GM19099 (cell line): ENCODE measurements around the gene ENOSF1.

Experiments used
- POLR2A ChIP-seq: IDR thresholded peaks from 3 replicates; pipeline ENCODE4 v1.6.1; 2011; ENCODE audit warnings: low read depth; ENCODE audit not compliant: insufficient read length; ENCODE audit errors: extremely low read depth

ENOSF1 gene

DNA sequence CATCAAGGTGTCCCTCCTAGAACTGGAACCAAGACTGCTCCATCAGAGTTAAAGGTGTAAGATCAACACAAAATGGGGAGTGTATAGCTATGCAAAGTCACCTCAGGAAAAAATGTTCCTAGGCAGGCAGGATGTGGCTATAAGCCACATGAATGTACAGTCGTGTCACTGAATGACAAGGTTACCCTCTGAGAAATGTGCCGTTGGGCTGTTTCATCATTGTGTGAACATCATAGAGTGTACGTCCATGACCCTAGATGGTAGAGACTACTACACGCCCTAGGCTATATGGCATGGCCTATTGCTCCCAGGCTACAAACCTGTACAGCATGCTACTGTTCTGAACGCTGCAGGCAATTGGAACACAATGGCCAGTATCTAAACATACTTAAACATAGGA lies 30.4 kb downstream of the ENOSF1 start:
- no peak for TF ChIP-seq POLR2A

DNA sequence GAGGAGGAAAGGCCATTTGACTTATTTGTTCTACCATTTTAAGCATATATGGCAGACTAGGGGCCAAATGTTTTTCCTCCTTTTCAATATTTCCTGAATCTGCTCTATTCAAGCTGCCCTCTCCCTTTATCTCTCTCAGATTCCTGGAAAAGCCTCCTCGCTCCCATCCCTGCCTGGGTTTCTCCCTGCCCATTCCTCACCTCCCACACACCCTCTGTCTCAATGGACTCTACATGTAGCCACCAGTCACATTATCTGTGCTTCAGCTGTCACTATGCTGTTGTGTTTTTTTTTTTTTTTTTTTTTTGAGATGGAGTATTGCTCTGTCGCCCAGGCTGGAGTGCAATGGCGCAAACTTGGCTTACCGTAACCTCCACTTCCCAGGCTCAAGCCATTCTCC lies 32.0 kb downstream of the ENOSF1 start:
- TF ChIP-seq POLR2A: no peak

DNA sequence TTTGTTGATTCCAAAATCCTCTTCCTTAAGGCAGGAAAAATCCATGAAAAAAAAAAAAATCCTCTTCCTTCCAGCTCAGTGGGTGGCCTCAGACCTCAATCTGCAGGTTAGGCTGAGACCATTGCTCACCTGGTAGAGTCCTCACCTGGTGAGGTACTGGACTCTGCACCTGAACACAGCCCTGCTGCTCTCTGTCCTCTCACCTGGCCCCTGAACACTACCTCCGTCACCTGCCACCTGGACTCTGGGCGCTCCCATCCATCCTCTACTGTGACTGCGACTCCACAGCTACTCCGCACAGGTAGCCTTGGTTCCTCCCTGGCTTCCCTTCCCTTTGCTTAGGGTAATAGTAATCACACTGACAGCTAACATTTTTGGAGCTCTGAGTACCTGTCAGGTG lies 32.9 kb downstream of the ENOSF1 start:
- TF ChIP-seq POLR2A: no peak

- TF ChIP-seq POLR2A: no peak
Measured at GRCh38 chr18:678482-679182, 33.8 kb downstream of the ENOSF1 start.

- TF ChIP-seq POLR2A: no peak
Measured at GRCh38 chr18:677951-678381, 34.5 kb downstream of the ENOSF1 start.

DNA sequence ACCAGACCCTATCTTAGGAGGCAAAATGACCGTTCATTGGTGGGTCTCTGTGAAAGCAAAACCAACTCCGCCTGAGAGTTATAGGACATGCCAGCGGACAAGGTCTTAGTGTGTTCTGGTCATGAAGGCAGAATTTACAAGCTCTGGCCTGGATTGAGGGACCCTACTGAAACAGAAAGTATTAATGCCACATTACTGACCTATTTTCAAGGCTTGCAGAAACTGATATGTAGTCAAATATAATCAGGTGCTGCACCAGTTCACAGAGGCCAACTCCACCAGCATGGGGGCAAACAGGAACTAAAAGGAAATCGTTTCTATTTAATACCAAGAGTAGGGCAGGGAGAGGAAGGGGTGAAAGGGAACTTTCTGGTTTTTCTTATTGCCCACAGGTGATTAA lies 35.3 kb downstream of the ENOSF1 start:
- no peak for TF ChIP-seq POLR2A

GRCh38 chr18:676736-677135 lies 35.7 kb downstream of the ENOSF1 start:
- TF ChIP-seq POLR2A: no peak

- no peak for TF ChIP-seq POLR2A
Measured at GRCh38 chr18:676069-676468, 36.4 kb downstream of the ENOSF1 start.

- no peak for TF ChIP-seq POLR2A
Measured at GRCh38 chr18:675307-675706, 37.1 kb downstream of the ENOSF1 start.

GRCh38 chr18:673769-674168 lies 38.7 kb downstream of the ENOSF1 start:
- no peak for TF ChIP-seq POLR2A

DNA sequence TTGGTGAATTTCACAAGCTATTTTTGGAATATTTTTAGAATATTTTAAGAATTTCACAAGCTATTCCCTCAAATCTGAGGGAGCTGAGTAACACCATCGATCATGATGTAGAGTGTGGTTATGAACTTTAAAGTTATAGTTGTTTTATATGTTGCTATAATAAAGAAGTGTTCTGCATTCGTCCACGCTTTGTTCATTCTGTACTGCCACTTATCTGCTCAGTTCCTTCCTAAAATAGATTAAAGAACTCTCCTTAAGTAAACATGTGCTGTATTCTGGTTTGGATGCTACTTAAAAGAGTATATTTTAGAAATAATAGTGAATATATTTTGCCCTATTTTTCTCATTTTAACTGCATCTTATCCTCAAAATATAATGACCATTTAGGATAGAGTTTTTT lies 39.1 kb downstream of the ENOSF1 start:
- TF ChIP-seq POLR2A: no peak

DNA sequence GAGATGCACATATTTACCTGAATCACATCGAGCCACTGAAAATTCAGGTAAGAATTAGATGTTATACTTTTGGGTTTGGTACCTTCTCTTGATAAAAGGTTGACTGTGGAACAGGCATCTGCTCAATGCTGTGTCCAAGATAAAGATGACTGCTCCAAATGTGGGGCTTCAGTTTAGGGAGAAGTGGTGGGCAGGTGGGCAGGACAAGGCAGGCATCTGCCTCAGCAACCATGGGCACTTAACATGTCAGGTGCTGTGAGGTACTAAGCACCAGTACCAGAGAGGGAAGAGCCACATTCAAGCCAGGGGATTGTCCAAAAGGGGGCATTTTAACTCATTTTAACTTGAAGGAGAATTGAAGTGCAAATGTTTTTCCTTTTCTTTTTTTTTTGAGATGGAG lies 41.0 kb downstream of the ENOSF1 start:
- no peak for TF ChIP-seq POLR2A

DNA sequence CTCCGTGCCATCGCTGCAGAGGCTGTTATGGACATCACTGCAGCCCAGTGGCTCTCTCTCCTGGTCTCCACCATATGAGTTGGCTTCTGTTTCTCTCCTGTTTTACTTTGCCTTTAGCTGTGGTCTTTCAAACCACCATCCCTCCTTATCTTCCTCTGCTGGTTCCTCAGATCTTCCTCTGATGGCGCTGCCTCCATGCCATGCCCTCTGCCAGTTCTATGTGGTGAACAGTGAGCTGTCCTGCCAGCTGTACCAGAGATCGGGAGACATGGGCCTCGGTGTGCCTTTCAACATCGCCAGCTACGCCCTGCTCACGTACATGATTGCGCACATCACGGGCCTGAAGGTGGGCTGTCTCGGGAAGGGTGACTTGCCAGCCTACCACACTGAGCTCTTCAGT lies 41.9 kb downstream of the ENOSF1 start:
- no peak for TF ChIP-seq POLR2A

- no peak for TF ChIP-seq POLR2A
Measured at GRCh38 chr18:669077-669476, 43.4 kb downstream of the ENOSF1 start.

DNA sequence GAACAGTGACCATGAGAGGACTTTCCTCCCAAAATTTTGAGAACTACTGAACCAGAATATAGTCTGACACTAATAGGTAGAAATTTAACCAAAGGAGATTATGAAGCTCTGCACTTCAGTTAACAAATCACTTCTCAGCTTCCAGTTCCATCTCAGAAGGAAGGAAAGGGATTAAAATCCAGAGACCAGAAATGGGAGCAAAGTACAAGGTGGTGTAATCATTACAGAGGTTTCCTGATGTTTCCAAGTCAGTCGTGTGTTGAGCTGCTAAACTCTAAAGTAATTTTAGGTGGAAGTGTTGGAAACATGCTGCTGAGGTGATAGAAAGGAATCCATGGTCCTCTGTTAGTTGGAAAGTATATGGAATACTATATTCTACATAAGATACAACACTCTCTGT lies 44.2 kb downstream of the ENOSF1 start:
- no peak for TF ChIP-seq POLR2A

GRCh38 chr18:666628-667027 lies 45.8 kb downstream of the ENOSF1 start:
- TF ChIP-seq POLR2A: no peak

- no peak for TF ChIP-seq POLR2A
Measured at GRCh38 chr18:666177-666576, 46.3 kb downstream of the ENOSF1 start.

DNA sequence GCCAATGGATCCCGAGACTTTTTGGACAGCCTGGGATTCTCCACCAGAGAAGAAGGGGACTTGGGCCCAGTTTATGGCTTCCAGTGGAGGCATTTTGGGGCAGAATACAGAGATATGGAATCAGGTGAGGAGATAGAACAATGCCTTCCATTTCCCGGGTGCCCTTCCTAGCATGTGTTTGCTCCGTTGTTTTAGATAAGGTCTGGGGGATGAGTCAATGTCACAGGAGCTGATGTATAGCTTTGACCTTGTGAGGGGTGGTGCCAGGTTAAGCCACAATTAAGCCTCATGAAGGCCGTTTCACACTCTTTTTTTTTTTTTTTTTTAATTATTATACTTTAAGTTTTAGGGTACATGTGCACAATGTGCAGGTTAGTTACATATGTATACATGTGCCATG lies 50.2 kb downstream of the ENOSF1 start:
- no peak for TF ChIP-seq POLR2A

GRCh38 chr18:659597-659996 lies 52.8 kb downstream of the ENOSF1 start:
- TF ChIP-seq POLR2A: no peak
